Colonic mucosa (tissue), 4 donors: ENCODE measurements around the gene UNKL. TPM values are rescaled to one million over a fixed set of nuclear protein-coding genes. Genes with fewer than 3 reads are reported as not detected.

Experiments
- DNase-seq: peaks from one replicate; pipeline ENCODE4 v3.0.0-alpha.2; 2020
- H3K27ac ChIP-seq: fragments of 200-600 bp; one replicate; pipeline ENCODE4 v1.8.0; 2021
- H3K27me3 ChIP-seq: fragments of 200-600 bp; one replicate; pipeline ENCODE4 v1.8.0; 2021
- H3K36me3 ChIP-seq: fragments of 200-600 bp; one replicate; pipeline ENCODE4 v1.8.0; 2021
- H3K4me1 ChIP-seq: fragments of 200-600 bp; one replicate; pipeline ENCODE4 v1.8.0; 2021; ENCODE audit warnings: mild to moderate bottlenecking
- H3K4me3 ChIP-seq: fragments of 200-600 bp; one replicate; pipeline ENCODE4 v1.8.0; 2021
- H3K9ac ChIP-seq, 2 donors: one replicate each; pipeline ENCODE4 v1.7.0; 2013; ENCODE audit warnings: control low read depth in 2 of 2, low read depth in 2 of 2, low read length in 2 of 2
- H3K9me3 ChIP-seq: fragments of 200-600 bp; one replicate; pipeline ENCODE4 v1.8.0; 2021
- CTCF ChIP-seq: fragments of 200-600 bp; IDR thresholded peaks from one replicate; pipeline ENCODE4 v1.8.0; 2022; ENCODE audit warnings: antibody characterized with exemption, mild to moderate bottlenecking
- intact Hi-C: fragments of 100-400 bp; cut with DNase I; formaldehyde crosslinking; loops from one replicate; pipeline ENCODE4 v1.14.1; 2022
- total RNA-seq, 2 donors: library from RNA; stranded (reverse); fragmentation: NEBNext Ultra II Directional in 1 of 2; extraction: Animal tissue kit (Norgen Biotek cat#: 25700) in 1 of 2; gene quantifications; one replicate each; pipeline ENCODE4 v1.2.1, GENCODE V29; 2021
- donor health status: healthy.
- donor health status: DM: no; HTN: no; CAD: no.
- donor health status: DM: no; HTN: no; CAD: no.

Gene UNKL
- total RNA-seq, 2 donors from 2014 or later: 11.1 to 11.8 TPM

GRCh38 chr16:1349351-1349750, 65.2 kb downstream of the UNKL start:
- Histone ChIP-seq H3K4me3 (no peak overlapping the region), H3K27me3 (no peaks in the 10 kb centered on the region), H3K9ac (no peak overlapping the region), H3K9me3 (no peaks in the 10 kb centered on the region), H3K27ac (no peak overlapping the region), H3K4me1 (peaks cover 4% of the 10 kb centered on the region), H3K36me3 (no peaks in the 10 kb centered on the region)
- no peak for TF ChIP-seq CTCF
- intact Hi-C loops: no loop called here
- no peak for DNase-seq

- intact Hi-C loops: no loop called here
- Histone ChIP-seq H3K27ac (no peak overlapping the region), H3K9me3 (no peaks in the 10 kb centered on the region), H3K36me3 (no peaks in the 10 kb centered on the region), H3K4me3 (no peak overlapping the region), H3K4me1 (peaks cover 4% of the 10 kb centered on the region), H3K27me3 (no peaks in the 10 kb centered on the region), H3K9ac (no peak overlapping the region)
- DNase-seq: no peak
- TF ChIP-seq CTCF: no peak
Observed at GRCh38 chr16:1348926-1349325, 65.6 kb downstream of the UNKL start.

- no peak for TF ChIP-seq CTCF
- no peaks in the 10 kb centered on the region for H3K36me3 ChIP-seq
- H3K9ac ChIP-seq: no peak overlapping the region
- H3K9me3 ChIP-seq: no peaks in the 10 kb centered on the region
- H3K27me3 ChIP-seq: no peaks in the 10 kb centered on the region
- peaks cover 4% of the 10 kb centered on the region for H3K4me1 ChIP-seq
- no peak for DNase-seq
- intact Hi-C loops: no loop called here
- H3K27ac ChIP-seq: no peak overlapping the region
- no peak overlapping the region for H3K4me3 ChIP-seq
Observed at GRCh38 chr16:1348441-1348840, 66.1 kb downstream of the UNKL start.

- Histone ChIP-seq H3K27ac (no peak overlapping the region), H3K9ac (no peak overlapping the region), H3K36me3 (no peaks in the 10 kb centered on the region), H3K9me3 (no peaks in the 10 kb centered on the region), H3K27me3 (no peaks in the 10 kb centered on the region), H3K4me1 (peaks cover 4% of the 10 kb centered on the region), H3K4me3 (no peak overlapping the region)
- no peak for DNase-seq
- intact Hi-C loops: no loop called here
- no peak for TF ChIP-seq CTCF
Observed at GRCh38 chr16:1347962-1348361, 66.5 kb downstream of the UNKL start.

- no peak for DNase-seq
- H3K4me3 ChIP-seq: no peak overlapping the region
- H3K27me3 ChIP-seq: no peaks in the 10 kb centered on the region
- H3K36me3 ChIP-seq: no peaks in the 10 kb centered on the region
- TF ChIP-seq CTCF: no peak
- peaks cover 5% of the 10 kb centered on the region for H3K4me1 ChIP-seq
- no peak overlapping the region for H3K27ac ChIP-seq
- H3K9me3 ChIP-seq: no peaks in the 10 kb centered on the region
- no peak overlapping the region for H3K9ac ChIP-seq
- intact Hi-C loops: no loop called here
Observed at GRCh38 chr16:1347286-1347855, 67.1 kb downstream of the UNKL start.
